GM19452 (cell line): ENCODE results near the gene RB1.
"Not testable (repeated sequence)": the region's sequence is repeated elsewhere in the genome, so short reads cannot be mapped to it uniquely, and the experiment has no call there.

Source experiments
- ATAC-seq: cut with Tn5 transposase; IDR thresholded peaks from one replicate; pipeline ENCODE4 v1.9.1; 2021; ENCODE audit not compliant: unreplicated experiment

RB1 gene

DNA sequence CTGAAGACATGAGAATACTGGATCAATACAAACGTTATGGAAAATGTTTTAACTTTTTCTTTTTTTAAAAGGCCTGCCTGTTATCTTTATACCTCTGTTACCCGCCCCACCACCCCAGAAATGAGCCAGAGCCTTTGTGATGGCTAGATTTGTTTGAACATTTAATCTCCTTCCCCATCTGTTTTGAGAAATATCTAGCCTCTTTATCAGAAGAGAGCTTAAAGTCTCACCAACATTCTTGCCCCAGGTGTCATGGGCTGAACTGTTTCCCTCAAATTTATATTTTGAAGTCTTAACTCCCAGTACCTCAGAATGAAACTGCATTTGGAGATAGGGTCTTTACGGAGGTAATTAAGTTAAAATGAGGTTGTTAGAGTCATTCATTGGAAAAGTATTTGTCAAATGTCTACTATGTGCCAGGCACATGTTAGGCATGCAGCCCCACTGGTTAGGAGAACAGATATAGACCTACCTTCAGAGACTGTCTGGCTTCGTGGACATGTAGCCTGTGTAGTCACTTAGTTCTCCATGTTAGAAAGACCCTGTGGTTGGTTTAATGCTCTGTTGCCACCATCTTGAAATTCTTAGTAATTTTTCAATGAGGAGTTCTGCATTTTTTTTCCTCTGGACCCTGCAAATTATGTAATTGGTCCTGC is 6.3 kb upstream of the RB1 start:
- no peak for ATAC-seq

DNA sequence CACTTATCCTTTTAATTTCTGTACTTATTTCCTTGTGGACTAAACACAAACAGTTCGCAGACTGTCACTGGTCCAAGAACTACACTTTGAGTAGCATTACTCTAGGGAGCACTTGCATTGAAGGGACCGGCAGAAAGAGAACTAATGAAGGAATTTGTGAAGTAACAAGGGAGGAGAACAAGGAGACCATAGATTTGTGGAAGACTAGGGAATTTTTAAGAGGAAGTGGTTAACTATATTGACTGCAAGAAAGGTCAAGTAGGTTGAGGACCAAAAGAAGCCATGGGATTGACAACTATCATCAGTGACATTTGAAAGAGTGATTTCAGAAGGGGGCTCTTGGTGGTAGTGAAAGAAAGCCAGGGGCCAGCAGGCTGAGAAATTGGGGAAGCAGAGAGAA is 4.0 kb upstream of the RB1 start:
- ATAC-seq: no peak

DNA sequence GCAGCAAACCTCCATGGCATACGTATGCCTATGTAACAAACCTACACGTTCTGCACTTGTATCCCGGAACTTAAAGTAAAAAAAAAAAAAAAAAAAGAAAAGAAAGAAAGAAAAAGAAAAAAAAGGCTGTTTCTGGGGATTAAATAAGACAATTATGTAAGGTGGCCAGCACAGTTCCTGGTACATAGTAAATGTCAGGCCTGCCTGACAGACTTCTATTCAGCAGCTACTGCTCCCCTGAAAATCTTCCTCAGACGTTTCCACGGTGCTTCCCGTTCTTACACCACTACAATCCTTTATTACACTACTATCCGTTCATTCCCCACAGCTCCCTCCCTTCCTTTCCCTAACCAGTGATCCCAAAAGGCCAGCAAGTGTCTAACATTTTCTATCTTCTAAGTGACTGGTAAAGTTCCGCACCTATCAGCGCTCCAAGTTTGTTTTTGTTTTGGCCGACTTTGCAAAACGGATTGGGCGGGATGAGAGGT is 636 bp upstream of the RB1 start:
- ATAC-seq: no peak

DNA sequence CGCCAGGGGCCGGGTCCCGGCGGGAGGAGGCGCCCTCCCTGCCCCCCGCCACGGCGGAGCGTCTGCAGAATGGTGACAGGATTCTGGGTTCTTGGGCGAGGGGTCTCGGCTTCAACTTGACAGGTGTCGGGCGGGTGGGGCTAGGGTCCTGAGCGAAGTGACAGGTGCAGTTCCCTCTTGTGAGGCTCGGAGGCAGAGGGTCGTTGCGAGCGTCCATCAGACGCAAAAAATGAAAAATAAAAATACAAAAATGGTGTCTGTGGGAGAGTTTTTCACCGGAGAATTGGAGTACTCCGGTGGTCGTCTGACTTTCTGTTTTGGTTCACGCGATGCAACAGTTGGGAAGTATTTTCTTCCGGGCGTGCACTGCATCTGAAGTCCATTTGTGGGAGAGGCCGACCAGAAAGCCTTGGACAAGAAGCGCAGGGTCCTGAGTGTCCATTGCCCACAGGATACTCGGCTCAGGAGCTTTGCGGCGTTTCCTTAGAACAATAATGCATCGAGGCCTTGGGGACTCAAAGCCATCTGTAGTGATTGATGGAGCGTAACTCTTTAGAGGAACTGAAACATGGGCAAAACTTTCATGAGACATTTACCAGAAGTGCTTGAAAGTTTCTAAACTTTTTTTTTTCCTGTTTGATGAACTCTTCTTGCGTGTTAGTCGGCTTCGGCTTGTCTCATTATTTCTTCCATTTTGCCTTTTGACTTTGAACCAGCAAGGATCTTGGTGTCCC is 759 bp downstream of the RB1 start:
- peak; percentile 64 for ATAC-seq

DNA sequence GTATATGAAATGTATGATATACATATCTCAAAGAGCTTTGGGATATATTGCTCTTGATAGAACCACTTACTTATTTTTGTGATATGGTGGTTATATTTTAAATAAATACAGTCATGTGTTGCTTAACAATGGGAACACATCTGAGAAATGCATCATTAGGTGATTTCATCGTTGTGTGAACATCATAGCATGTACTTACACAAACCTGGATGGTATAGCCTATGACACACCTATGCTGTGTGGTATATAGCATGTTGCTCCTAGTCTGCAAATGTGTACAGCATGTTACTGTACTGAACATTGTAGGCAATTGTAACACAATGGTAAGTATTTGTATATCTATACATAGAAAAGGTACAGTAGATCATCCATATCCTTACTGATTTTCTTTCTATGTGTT is 7.7 kb downstream of the RB1 start:
- ATAC-seq: no peak

DNA sequence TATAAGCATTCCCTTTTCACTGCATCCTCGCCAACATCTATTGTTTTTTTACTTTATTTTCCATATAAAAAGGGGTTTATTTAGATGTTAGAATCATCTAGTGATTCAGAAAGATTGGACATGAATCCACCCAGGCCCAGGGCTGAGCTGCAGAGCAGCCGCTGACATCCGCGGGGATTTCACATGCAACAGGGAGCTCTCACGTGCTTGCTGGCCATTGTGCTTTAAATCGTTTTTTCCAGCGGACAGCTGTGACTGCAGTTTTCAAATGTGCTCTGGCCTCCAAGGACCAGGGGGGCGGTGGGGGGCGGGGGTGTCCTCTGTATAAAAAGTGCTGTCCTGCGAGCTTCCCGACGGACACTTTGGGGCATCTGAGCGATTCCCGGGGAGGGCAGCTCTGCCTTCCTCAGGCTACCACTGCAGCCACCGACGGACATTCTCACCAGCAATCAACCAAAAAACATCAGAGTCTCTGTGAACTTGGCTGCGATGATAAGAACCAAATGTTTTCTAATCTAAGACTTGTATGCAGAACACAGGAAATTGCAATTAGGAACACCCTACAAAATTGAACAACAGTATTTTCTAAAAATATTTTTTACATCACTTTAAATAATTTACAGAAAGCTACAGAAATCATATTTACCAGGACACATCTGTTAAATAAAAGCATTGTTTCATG is 12.6 kb downstream of the RB1 start:
- no peak for ATAC-seq

DNA sequence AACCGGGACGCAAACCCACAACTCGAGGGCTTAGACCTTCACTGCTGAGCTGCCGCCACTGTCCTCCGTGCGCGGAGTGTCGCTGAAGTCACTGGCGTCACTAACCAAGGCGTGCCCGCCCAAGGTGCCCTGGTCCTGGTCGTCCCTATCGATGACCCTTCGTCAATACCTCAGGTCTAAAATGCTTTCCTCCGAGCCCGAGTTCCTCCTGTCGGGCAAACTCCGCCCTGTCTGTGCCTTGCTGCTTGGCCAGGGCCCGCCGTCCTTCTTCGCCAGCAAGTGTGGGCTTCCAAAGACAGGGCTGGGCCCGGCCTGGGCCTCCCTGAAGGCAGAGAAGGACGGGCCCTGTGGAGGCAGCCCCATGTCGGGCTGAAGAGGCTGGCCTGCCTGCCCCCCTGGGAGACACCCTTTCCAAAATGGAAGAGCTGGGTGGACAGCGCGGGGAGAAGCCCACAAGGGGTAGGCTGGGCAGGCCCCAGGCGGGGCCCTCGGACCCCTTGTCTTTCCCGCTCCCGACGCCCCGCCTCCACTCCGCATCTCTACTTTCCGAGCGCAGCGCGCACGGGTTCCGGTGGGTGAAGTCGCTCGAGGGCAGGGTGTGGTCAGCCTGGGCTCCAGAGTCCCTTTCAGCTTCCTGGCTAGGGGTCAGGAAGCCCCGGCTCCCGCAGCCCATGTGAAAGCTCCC is 13.4 kb downstream of the RB1 start:
- no peak for ATAC-seq

DNA sequence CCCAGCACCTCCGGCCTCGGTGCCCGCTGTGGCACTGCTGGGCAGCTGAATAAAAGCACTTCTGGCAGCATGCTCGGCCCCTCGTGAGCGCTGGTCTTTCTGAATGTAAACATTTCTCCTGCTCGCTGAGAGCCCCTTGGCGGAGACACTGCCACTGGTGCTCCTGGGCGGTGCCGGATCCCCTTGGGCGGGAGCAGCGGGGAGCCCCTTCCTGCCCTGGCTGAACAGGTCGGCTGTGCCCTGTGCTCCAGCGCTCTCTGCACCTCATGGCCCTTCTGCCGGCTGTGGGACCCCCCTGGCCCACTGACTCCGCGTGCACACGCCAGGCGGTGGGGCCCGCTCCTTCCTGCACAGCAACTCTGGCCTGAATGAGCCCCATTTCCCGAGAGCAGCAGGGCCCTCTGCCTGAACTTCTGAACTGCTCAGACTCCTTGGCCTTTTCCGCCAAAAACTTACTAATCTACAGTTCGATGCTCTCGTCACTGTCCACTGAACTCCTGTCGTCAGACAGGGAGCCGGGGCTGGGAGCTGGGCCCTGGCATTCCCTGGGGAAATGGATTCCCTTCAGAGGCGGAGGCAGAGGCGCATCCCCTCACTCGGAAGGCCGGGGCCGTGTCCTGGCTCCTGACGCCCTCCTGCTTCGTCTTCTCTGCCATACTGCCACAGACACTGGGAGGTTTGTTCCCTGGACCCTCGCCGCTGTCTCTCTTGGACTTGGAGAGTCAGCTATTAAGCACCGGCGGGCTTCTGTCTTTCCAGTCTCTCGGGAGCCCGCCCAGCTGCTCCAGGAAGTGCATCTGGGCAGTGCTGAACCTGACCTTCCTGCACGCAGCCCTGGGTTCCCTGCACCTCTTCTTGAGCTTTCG is 14.2 kb downstream of the RB1 start:
- ATAC-seq: no peak

DNA sequence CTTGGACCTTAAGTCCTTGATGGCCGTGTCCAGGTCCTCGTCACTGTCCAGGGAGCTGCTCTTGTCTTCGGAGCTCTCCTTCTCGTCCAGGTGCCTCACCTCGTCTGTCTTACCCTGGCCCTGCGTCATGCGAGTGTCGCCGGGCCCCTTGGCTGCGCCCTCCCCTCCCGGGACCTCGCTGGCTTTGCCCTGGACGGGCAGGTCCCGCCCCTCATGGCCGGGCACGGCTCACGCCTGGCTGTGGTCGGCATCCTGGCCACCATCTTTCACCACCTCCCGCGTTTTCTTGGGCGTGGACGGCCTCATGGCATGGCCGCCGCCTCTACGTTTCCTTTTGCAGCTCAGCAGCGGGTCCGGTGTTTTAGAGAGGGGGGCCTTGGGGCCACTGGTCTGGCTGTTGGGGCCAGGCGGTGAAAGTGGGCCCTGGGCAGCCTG is 14.8 kb downstream of the RB1 start:
- ATAC-seq: no peak

DNA sequence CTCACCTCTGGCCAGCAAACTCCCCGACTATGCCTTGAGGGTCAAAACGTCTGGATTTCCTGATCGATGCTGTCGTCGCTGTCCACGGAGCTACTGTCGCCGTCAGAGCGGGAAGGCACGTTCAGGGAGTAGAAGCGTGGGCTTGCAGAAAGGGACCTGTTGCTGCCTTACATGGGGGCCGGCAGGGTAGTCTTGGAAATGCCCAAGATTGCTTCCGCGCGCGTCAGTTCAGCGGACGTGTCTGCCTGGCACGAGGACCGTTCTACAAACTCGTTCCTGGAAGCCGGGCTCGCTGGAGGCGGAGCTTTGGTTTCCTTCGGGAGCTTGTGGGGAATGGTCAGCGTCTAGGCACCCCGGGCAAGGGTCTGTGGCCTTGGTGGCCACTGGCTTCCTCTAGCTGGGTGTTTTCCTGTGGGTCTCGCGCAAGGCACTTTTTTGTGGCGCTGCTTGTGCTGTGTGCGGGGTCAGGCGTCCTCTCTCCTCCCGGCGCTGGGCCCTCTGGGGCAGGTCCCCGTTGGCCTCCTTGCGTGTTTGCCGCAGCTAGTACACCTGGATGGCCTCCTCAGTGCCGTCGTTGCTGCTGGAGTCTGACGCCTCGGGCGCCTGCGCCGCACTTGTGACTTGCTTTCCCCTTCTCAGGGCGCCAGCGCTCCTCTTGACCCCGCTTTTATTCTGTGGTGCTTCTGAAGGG is 15.4 kb downstream of the RB1 start:
- no peak for ATAC-seq

DNA sequence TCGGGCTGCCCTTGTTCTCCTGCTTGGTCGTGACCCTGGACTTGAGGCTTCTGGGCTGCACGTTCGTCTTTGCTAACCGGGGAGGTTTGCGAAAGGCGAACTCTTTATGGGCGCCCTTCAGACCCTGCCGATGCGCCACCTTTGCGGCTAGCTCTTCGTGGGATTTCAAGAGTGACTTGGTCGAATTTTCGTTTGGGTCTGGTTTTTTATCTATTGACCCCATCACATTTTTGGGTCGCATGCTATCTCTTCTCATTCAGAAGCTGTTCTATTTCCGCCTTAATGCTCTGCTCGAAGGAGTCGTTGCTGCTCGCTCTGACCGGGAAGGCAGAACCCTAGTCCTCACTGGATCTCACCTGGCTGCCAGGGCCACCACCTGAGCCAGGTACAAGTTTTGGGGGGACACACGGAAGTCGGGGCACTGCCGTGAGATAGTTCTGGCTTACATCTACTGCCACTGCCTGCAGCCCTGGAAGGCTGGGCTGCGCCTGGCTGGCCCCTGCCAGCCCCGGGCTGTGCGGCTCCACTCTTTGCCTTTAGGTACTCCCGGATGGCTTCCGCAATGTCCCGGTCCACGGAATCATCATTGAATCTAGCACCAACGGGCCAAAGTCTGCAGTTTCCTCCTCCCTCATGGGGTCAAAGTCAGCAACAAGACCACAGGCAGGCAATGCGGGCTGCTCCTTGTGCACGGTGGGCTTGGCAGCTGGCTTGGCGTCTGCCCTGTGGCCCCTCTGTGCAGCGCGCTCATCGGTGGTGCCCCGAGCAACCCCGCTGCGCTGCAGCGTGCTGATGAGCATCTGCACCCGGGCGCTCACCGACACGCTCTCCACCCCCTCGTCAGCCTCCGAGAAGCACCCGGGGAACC is 16.2 kb downstream of the RB1 start:
- ATAC-seq: no peak

DNA sequence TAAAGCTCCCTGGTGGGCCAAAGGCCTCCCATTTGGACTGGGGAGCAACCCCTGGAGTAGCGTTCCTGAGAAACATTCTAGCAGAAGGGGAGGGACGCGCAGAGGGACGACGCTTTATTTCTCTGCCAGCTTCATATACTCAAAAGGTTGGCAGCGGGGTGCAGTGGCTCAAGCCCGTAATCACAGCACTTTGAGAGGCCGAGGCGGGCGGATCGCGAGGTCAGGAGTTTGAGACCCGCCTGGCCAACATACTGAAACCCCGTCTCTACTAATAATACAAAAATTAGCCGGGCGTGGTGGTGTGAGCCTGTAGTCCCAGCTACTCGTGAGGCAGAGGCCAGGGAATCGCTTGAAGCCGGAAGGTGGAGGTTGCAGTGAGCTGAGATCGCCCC is 16.8 kb downstream of the RB1 start:
- ATAC-seq: no peak

DNA sequence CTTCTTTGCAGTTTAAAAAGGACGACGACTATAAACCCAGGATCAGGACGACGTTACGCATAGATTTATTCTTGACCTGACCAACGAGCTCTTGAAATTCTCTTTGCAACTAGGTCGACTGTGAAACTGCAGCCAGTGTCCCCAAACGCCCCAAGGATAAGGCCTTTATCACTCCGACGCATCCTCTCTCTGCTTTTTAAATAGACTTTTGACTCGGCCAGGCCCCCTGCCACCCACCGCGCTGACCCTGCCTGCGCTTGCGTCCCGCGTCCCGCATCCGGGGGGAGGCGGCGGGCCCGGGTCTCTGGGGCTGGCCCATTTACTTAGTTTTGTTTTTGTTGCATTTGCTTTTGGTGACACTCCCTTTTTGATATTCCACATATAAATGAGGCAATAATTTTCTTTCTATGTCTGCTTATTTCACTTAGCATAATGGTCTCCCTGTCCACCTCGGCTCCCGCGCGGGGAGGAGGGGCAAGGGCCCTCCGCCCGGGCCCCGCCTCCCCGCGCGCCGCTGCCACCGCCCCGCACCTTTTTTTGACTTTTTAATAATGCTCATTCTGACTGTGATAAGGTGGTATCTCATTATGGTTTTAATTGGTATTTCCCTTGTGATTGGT is 17.4 kb downstream of the RB1 start:
- ATAC-seq: no peak

DNA sequence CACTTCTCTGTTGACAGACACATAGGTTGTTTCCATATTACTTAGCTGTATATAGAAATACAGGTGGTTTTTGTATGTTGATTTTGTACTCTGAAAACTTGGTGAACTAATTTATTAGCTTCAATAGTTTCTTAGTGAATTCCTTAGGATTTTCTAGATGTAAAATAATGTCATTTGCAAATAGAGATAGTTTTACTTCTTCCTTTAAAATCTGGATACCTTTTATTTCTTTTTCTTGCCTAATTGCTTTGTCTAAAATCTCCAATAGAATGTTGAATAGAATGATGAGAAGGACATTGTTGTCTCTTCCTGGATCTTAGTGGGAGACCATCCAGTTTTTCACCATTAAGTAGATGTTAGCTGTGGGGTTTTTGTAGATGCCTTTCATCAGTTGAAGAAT is 18.7 kb downstream of the RB1 start:
- no peak for ATAC-seq

DNA sequence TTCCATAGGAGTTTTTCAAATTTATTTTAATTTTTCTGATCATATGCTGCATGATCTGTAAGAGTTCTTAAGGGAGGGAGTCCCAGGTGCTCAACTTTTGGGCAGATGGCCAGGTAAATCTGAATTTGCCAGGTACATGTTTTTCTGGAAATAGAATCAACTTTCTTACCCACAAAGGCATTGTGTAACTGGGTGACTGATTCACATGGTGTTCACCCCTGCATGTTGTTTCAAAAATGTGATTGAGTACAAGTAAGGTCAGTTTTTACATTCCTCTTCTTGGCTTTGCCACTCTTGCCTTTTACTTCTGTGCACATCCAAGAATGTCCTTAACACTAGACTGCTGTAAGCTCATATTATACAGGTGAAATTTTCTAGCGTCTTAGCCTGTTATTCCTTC is 30.4 kb downstream of the RB1 start:
- no peak for ATAC-seq

DNA sequence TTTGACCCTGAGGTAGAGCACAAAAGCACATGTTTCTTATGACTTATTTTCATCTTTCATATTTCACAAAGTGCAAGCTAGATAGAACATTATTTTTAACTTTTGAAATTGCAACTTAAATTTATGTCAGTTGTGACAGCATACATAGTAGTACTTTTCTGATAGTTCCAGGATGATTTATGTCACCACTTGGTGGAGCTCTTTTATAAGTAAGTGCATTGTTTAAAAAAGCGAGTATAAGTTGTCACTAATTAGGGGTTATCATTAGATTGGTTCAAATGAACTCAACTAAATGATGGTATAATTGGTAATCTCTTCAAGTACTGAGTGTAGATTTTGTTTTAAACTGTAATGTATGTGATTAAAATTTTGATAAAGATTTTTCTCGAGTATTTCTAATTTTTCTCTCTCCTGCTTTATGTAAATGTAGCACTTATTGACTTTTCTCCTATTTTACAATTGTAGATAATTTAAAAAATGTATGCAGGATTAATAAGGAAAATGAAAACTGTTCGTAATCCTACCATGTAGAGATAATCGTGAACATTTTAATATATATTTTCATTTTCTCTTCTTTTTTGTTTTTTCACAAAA is 31.1 kb downstream of the RB1 start:
- no peak for ATAC-seq

DNA sequence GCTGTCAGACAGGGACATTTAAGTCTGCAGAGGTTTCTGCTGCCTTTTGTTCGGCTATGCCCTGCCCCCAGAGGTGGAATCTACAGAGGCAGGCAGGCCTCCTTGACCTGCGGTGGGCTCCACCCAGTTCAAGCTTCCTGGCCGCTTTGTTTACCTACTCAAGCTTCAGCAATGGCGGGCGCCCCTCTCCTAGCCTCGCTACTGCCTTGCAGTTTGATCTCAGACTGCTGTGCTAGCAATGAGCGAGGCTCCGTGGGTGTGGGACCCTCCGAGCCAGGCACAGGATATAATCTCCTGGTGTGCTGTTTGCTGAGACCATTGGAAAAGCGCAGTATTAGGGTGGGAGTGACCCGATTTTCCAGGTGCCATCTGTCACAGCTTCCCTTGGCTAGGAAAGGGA is 35.6 kb downstream of the RB1 start:
- ATAC-seq: not testable (repeated sequence)

DNA sequence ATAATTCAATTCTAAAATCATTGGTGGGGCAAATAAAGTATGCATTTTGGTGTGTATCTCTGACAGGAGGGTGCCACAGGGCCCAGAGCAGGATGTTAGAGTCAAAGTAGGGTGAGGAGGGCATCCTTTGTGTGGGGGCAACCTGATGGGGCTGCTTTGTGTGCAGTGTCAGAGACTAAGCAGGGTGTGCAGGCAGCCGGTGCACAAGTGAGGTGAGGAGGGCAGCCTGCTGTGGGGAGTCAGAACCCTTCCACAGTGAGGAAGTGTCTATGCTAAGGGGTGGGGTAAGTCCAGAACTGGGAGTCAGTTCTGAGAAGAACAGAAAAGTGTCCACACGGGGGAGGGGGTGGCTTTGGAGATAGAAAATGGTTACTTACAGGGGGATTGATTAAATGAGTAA is 40.7 kb downstream of the RB1 start:
- ATAC-seq: no peak
